ENCODE data around the gene TMCC2. TPM values are rescaled to one million over a fixed set of nuclear protein-coding genes. Genes with fewer than 3 reads are reported as not detected.

The TMCC2 gene
- total and polyA plus RNA-seq, 7 donors = 0.66 to 21.4 (median 6.5) TPM

GRCh38 chr1:205312866-205313562 is 85.3 kb downstream of the TMCC2 start:
- intact Hi-C loops (cut with DNase I) = no loop called here
- ATAC-seq (no peak), DNase-seq (no peak)
- TF ChIP-seq CTCF (IDR thresholded peaks at IDR 0.05) = no peak
- 65 to 74% (median 69%) methylated on average over 10 of the region's 10 CpGs for WGBS, 3 donors
- H3K9me3 ChIP-seq = no peaks in the 10 kb centered on the region
- peaks cover 44% of the 10 kb centered on the region for H3K4me1 ChIP-seq
- H3K4me3 ChIP-seq = peak overlapping the region; percentile 29
- H3K27me3 ChIP-seq (ENCODE audit: insufficient read depth in 3 of 3, low read length in 2 of 3) = no peaks in the 10 kb centered on the region
- peak overlapping the region; percentile 67 for H3K27ac ChIP-seq
- H3K36me3 ChIP-seq (ENCODE audit: insufficient read depth in 1 of 2, low read depth in 1 of 2) = peaks cover 0 to 35% of the 10 kb centered on the region in 2 donors

- WGBS, 3 donors = 16 to 25% (median 25%) methylated on average over 21 of the region's 21 CpGs
- Histone ChIP-seq H3K27me3 (ENCODE audit: insufficient read depth in 3 of 3, low read length in 2 of 3) (no peaks in the 10 kb centered on the region), H3K9me3 (no peaks in the 10 kb centered on the region), H3K36me3 (ENCODE audit: insufficient read depth in 1 of 2, low read depth in 1 of 2) (peaks cover 0 to 29% of the 10 kb centered on the region in 2 donors), H3K27ac (peak overlapping the region; percentile 67), H3K4me3 (peak overlapping the region; percentile 29), H3K4me1 (peaks cover 50% of the 10 kb centered on the region)
- no peak for TF ChIP-seq CTCF (IDR thresholded peaks at IDR 0.05)
- ATAC-seq = peak in 3 of 4 donors; percentile 25 to 48 (median 46)
- peak; percentile 37 to 71 for DNase-seq
- intact Hi-C loops (cut with DNase I) = no loop called here
These were observed 86.0 kb downstream of the TMCC2 start for GRCh38 chr1:205313563-205314308.

- no peak for TF ChIP-seq CTCF (IDR thresholded peaks at IDR 0.05)
- Histone ChIP-seq H3K9me3 (no peaks in the 10 kb centered on the region), H3K27ac (no peak overlapping the region), H3K4me3 (no peak overlapping the region), H3K36me3 (ENCODE audit: insufficient read depth in 1 of 2, low read depth in 1 of 2) (peaks cover 0 to 18% of the 10 kb centered on the region in 2 donors), H3K27me3 (ENCODE audit: insufficient read depth in 3 of 3, low read length in 2 of 3) (no peaks in the 10 kb centered on the region), H3K4me1 (peaks cover 60% of the 10 kb centered on the region)
- WGBS, 3 donors = 81 to 86% (median 83%) methylated on average over 5 of the region's 5 CpGs
- ATAC-seq = no peak
- intact Hi-C loops (cut with DNase I) = no loop called here
- DNase-seq = no peak
These were observed 87.4 kb downstream of the TMCC2 start for GRCh38 chr1:205315008-205315618.

GRCh38 chr1:205316161-205316566 is 88.4 kb downstream of the TMCC2 start:
- ATAC-seq (no peak), DNase-seq (no peak)
- Histone ChIP-seq H3K27ac (no peak overlapping the region), H3K4me3 (no peak overlapping the region), H3K27me3 (ENCODE audit: insufficient read depth in 3 of 3, low read length in 2 of 3) (no peaks in the 10 kb centered on the region), H3K36me3 (ENCODE audit: insufficient read depth in 1 of 2, low read depth in 1 of 2) (peaks cover 0 to 8% of the 10 kb centered on the region in 2 donors), H3K9me3 (no peaks in the 10 kb centered on the region), H3K4me1 (peaks cover 60% of the 10 kb centered on the region)
- 30 to 44% (median 39%) methylated on average over 2 of the region's 2 CpGs for WGBS, 3 donors
- intact Hi-C loops (cut with DNase I) = no loop called here
- no peak for TF ChIP-seq CTCF (IDR thresholded peaks at IDR 0.05)
